ENCODE data around the gene POLE2.
A peak's percentile ranks its signal among the peaks of the same experiment; 100 is the strongest.
"Not testable (repeated sequence)": the region's sequence is repeated elsewhere in the genome, so short reads cannot be mapped to it uniquely, and the experiment has no call there.

Gene POLE2, protein sequence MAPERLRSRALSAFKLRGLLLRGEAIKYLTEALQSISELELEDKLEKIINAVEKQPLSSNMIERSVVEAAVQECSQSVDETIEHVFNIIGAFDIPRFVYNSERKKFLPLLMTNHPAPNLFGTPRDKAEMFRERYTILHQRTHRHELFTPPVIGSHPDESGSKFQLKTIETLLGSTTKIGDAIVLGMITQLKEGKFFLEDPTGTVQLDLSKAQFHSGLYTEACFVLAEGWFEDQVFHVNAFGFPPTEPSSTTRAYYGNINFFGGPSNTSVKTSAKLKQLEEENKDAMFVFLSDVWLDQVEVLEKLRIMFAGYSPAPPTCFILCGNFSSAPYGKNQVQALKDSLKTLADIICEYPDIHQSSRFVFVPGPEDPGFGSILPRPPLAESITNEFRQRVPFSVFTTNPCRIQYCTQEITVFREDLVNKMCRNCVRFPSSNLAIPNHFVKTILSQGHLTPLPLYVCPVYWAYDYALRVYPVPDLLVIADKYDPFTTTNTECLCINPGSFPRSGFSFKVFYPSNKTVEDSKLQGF

DNA sequence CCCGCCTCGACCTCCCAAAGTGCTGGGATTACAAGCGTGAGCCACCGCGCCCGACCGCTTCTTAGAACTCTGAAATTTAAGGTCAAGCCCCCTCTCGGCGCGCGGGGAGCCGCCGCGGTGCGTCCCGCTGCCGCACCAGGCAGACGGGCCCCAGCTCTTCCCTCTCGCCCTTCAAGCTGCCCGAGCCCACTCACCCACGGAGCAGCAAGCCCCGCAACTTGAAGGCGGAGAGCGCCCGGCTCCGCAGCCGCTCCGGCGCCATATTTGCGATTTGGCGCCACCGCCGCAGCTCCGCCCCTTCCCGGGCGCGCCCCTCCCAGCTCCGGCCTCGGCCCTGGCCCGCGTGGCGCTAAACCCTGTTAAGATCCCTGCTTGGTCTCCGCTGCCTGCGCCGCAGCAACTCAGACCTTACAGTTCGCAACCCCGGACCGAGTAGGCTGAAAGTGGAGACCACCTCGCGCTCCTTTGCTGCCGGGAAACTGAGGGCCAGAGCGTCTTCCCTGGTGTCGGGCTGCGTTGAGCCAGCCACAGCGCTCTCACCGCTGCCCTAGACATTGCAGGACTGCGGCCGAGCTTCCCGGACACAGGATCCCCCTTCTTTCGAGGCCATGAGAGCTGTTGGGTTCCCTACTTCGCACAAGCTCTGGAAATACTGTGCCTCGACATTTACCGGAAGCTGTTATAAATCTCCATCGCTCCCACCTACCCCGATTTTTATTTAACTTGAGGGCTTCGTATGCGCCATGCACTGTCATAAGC lies at the start of gene POLE2:
TSS of gene POLE2 (minus strand) at position 273 of the 759 bp plus-strand sequence. CDS start at position 262, 11 bp downstream.
- peak; percentile 74 for DNase-seq

DNA sequence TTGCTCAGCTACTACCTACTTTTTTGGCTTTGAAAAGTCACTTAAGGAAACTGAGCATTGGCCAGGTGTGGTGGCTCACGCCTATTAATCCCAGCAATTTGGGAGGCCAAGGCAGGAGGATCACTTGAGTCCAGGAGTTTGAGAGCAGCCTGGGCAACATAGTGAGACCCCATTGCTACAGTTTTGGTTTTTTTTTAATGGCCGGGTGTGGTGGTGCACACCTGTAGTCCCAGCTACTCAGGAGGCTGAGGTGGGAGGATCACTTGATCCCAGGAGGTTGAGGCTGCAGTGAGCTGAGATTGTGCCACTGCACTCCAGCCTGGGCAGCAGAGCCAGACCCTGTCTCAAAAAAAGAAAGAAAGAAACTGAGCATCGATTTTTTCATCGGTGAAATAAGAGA lies 47.7 kb upstream of the POLE2 start:
- DNase-seq, result not testable (repeated sequence)

DNA sequence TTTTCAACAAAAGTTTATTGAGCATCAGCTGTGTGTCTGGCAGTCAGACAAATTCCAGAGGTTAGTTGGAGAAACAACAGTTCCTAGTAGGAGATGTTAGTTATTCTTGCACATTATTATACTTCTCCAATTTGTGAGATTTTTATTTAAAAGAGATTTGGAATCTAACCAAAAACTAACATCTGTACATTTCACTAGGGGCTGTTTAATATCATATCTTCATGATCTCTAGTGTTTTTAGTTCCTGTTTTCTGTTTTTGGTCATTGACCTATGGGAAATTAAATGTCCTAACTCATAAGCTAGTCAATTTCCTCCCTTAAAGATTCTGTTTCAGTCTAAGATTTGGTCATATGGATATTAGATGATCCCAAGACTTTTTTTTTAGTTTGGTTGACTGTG lies 45.8 kb upstream of the POLE2 start:
- DNase-seq, result no peak

DNA sequence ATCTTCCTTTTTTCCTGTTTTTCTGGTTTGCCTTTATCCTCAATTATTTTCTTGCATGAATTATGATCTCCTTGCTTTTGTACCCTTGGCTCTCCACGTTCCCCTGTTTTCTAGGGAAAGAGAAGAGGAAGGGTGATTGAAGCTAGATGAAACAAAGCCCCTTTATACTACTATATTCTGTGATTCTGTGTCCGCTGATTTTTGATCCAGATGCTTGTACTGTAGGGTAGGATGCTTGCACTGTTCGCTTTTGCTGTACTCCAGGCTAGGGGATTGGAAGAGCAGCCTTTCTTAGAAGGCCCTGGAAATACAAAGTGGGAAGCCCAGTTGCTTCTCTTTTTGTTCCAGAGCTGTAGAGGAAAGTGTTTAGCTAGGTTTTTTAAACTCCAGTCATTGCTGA lies 44.9 kb upstream of the POLE2 start:
- DNase-seq, result no peak

DNA sequence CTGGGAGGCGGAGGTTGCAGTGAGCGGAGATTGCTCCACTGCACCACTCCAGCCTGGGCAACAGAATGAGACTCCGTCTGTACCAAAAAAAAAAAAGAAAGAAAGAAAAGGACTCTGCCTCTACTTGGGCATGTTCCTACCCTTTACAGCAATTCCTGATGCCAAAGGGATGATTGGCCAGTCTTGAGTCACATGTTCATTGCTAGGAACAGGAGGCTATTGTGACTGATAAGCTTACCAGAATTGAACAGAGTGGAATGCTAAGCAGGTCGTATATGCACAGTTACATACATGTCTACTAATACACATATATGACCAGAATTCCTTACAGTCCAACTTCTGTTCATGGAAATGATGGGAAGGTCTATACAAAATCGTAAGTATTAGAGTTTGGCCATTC lies 39.2 kb upstream of the POLE2 start:
- DNase-seq, result no peak

DNA sequence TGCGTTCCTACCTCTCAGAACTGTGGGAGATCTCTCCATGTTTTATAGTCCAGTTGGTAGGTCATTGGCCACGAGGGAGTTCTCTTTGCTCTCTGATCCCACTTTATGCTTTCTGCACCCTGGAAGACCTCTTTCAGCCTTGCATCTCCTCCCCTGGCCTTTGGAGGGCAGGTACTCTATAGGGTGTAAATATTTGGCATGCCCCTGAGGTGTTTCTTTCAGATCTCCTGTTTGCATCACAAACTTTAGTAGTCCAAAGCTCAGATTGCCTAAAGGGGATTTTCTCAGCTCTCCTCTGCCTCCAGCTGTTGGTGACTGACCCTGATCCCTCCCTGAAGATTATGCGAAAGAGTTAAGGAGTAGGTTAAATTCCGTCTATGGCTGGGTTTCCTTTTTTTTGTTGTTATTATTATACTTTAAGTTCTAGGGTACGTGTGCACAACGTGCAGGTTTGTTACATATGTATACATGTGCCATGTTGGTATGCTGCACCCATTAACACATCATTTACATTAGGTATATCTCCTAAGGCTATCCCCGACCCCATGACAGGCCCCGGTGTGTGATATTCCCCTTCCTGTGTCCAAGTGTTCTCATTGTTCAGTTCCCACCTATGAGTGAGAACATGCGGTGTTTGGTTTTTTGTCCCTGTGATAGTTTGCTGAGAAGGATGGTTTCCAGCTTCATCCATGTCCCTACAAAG lies 33.9 kb upstream of the POLE2 start:
- DNase-seq, result not testable (repeated sequence)

DNA sequence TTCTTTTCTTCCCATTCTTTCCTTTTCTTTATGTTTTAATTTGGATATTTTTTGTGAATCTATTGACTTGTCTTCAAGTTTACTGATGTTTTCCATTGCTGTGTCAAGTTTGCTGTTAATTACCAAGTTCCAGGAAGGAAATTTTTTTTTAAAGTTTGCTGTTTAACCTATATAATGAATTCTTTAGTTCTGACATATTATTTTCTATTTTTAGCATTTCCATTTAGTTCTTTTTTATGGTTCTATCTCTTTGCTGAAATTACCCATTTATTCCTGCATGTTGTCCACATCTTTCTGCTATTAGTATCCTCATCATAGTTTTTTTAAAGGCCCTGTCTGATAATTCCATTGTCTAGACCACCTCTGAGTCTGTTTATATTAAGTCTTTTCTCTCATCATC lies 32.7 kb upstream of the POLE2 start:
- DNase-seq, result no peak

DNA sequence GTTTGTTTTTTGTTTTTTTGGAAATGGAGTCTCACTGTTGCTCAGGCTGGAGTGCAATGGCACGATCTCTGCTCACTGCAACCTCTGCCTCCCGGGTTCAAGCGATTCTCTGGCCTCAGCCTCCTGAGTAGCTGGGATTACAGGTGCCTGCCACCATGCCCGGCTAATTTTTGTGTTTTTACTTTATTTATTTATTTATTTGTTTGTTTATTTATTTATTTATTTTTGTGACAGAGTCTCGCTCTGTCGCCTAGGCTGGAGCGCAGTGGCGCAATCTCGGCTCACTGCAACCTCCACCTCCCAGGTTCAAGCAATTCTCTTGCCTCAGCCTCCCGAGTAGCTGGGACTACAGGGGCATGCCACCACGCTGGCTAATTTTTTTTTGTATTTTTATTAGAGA lies 23.0 kb upstream of the POLE2 start:
- not testable (repeated sequence) for DNase-seq

DNA sequence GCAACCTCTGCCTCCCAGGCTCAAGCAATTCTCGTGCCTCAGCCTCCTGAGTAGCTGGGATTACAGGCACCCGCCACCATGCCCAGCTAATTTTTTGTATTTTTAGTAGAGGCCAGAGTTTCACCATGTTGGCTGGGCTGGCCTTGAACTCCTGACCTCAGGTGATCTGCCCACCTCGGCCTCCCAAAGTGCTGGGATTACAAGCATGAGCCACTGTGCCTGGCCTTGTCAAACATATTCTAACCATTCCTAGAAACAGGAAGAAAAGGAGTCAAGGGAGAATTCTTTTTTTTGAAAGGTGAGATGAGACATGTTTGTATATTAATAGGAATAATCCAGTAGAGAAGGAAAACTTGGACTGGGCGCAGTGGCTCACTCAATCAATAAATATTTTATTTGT lies 16.5 kb upstream of the POLE2 start:
- not testable (repeated sequence) for DNase-seq

DNA sequence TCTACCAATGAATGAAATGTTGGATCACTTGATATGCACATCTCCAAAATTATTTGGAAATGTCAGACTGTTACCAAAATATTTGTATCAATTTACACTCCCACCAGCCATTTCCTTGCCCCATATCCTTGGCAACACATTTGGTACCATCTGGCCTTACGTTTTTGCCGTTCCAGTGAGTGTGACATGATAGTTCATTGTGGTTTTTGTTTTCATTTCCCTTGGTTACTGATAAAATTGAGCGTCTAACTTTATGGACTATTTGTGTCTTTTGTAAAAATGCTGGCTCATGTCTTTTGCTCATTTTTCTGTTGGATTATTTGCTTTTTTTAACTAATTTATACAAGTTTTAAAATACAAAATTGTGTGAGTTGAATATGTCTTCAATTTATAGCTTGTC lies 16.0 kb upstream of the POLE2 start:
- no peak for DNase-seq

DNA sequence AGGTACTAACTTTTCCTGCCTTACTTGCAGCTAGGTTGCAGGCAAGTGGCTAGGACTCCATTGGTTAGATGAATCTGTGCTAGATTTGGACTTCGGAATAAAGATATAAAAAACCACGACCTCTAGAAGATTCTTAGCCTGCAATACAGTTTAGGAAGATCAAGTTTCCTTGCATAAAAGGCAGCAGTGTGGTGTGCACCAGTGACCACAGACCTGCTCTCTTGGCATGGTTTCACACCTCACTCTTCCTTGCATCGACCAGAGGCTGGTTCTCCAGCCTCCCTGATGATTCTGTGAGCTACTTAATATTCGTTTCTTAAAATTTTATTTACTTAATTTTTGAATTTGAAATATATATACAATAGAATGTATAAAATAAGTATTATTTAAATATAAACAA lies 14.7 kb upstream of the POLE2 start:
- no peak for DNase-seq

DNA sequence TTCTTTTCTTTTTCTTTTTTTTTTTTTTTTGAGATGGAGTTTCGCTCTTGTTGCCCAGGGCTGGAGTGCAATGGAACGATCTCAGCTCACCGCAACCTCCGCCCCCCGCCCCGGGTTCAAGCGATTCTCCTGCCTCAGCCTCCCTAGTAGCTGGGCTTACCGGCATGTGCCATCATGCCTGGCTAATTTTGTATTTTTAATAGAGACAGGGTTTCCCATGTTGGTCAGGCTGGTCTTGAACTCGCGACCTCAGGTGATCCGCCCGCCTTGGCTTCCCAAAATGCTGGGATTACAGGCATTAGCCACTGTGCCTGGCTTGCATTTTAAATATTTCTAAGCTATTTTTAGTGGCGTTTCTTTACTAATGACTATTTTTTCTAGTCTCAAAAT lies 5.7 kb upstream of the POLE2 start:
- DNase-seq, result not testable (repeated sequence)

DNA sequence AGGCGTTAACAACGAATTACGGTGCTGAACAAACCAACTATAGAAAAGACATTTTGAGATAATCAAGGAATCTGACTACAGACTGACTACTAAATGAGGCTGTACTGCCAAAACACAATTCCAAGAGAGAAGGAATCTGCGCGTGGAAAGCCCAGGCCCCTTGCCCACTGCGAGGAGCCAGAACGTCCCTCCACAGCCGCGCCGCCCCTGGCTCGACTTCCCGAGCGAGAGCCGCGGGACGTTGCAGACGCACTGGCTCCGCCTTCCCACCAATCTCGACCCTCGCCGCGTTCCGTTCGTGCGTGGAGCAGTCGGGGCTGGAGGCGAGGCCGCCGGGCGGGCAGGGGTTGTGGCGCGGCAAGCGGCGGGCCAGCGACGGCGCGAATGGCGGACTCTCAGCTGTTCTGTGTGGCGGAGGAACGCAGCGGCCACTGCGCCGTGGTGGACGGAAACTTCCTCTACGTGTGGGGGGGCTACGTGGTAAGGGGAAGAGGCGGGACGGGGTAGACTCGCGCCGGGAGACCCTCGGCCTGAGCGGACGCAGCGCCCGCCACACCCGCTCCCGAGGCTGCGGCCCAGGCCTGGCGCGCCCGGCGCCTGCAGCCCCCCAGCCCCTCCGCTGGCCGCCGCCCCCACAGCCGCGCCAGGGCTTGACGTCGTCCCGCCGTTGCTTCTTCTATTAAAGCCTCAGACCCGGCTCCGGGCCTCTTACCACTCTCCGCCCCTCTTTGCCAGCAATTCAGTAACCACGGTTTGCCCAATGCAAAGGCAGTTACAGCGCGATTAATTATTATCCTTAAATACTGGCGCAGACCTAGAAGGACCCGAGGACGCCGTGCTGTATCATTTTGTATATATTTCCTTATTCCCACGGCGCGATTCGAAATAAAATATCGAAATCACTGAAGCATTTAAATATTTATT lies 5.1 kb upstream of the POLE2 start, which contains the start of gene KLHDC1:
TSS of gene KLHDC1 (plus strand) at position 310 of the 924 bp plus-strand sequence. CDS start at position 385, 75 bp downstream.
- DNase-seq, result peak; percentile 72

DNA sequence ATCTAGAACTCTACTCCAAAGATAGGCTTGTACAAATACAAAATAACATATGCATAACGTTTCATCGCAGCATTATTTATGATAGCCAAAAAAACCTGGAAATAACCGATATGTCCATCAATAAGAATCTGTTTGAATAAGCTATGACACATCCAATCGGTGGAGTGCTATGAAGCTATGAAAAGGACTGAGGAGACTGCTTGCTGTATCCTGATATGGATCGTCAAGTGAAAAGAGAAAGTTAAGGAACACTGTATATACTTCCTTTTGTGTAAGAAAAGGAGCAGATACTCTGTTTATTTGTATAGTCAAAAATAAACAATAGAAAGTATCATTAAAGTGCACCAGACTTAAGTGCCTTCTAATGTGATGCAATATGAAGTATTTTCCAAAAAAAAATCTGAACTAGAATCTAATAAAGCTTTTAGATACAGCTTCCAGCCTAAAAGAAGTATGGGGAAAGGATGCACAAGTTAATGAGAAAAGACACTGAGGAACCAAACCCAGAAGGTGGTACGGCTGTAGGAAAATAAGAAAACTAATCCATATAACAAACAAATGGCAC lies 4.3 kb upstream of the POLE2 start:
- DNase-seq, result no peak

DNA sequence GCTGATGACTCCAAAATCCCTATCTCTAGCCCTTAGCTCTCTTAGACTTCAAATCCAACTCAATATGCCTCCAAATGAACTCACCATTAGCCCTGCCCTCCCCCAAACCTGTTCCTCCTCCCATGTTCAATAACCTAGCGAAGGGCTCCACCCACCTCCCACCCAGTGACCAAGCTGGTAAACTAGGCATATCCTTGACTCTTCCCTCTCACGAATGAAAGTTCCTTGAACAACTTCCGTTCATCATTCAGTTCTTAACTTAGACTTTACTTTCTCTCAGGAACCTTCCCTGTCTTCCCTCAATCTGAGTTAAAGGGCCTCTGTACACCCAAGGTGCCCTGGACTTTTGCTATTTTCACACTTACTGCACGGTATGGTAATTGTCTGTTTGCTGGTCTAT lies 3.0 kb upstream of the POLE2 start:
- no peak for DNase-seq

DNA sequence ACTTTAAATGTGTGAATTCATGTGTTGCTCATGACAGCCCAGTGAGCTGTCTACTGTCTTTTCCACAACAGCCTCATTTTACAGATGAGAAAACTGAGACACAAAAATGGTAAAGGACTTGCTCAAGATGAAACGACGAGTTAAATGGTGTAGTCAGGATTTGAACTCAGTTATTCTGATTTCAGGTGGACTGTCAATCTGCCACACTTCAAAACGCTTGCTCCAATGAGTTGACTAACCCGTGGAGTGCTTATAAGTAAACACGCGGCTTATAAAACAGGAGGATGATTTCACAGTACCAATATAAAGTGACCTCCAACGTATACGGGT lies 652 bp upstream of the POLE2 start:
- DNase-seq, result no peak

DNA sequence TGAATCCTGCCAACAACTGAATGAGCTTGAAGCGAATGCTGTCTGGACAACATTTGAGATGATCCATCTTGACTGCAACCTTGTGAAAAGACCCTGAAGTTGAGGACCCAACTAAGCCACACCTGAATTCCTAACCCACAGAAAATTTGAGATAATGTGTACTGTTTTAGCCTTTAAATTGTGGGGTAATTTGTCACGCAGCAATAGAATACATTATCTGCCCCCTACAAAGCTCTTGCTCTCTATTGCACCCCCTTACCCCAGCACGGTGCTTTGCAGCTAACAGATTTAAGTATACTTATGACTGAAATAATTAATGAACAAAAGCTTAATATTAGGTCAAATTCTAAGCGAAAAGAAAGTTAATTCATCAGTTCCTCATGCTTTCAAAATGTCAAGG lies 1.6 kb downstream of the POLE2 start:
- no peak for DNase-seq

DNA sequence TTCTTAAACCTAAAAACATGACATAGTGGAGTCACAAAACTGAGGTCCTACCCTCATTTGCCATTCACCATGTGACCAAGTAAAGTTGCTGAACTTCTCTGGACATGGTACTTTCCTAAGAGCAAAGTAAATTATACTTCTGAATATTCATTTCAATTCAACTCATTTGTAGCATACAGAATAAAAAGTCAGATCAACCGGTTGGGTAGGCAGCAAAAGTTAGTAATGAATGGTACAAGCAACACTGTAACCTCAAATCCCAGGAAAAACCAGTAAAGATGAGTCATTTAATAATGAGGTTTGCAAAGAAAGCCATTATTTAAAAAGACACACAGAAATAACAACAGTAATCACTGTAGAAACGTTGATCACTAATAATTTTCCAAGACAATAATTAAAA lies 8.7 kb downstream of the POLE2 start:
- DNase-seq, result no peak

DNA sequence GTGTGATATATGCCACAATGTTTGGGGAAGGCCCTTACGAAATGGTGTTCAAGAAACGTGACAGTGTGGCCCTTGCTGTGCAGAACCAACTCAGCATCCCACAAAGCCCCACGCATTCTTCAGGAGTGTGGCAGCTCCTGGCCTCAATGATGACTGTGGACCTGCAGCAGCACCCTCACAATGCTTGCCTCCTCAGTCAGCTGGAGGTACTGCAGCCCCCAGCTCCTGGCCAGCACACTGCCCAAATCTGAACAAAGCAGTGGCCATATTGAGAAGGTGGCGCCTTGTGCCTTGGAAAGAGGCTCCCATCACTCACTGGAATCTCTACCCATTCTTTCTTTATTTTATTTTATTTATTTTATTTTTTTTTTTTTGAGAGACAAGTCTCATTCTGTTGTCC lies 10.4 kb downstream of the POLE2 start:
- DNase-seq, result no peak

DNA sequence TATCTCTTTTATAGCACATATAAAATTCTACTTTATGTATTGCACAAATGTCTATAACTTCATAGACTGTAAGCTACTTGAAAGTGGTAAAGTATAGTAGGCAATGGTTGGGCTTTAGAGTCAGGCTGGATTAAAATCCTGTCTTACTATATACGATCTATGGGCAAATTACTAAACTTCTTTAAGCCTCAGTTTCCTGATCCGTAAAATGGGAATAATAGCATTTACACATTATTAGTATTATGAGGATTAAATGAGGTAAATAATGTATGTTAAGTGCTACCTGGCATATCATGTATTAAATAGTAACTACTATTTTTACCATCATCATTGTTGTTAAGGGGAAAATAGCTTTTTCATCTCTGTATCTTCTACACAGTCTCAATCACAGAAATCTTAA lies 14.4 kb downstream of the POLE2 start:
- DNase-seq, result no peak

DNA sequence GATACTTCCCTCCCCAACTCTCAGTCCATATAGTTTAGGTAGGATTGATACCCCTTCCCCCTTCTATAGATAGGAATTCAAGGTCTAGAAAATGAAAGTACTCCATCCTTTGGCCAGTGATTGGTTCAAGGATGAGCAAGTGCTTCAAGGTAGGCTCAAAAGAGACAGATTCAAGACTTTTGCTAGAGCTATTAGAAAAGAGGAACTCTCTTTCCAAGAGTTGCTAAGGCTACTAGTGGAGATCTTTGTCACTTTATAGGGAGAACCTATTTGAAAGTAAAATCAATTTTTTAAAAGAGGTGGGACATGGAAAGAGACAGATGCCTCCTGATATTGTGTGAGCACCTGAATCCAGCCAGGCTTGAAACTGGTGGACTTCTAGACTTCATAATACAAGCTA lies 17.5 kb downstream of the POLE2 start:
- DNase-seq, result no peak

All from NCI-H2029 (cell line).